Measurements from ENCODE around the gene SLC9B1.
"Not testable (repeated sequence)": the region's sequence is repeated elsewhere in the genome, so short reads cannot be mapped to it uniquely, and the experiment has no call there.

SLC9B1 gene

DNA sequence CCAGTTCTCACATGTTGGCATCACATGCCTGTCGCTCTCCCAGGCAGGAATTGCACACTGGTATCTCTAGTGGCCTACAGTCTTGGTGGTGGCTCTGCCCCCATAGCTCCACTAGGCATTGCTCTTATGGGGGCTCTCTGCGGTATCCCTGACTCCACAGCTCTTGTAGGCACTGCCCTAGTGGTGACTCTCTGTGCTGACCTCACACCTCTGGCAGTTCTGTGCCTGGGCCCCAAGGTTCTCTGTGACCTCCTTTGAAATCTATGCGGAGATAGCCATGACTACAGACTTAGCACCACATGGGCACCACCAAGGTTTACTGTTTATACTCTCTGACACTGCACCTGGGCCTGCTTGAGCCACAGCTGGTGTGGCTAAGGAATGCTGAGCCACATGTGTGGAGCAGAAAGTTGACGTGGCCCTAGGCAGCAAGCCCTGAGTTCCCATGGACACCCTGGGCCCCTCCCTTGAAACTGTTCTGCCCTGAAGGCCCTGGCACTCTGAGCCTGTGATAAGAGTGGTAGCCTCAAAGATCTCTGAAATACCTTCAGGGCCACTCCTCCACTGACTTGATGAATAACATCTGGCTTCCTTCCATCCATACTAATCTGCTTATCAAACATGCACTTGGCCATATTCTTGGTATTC lies 8.0 kb downstream of the SLC9B1 start:
- DNase-seq = no peak

DNA sequence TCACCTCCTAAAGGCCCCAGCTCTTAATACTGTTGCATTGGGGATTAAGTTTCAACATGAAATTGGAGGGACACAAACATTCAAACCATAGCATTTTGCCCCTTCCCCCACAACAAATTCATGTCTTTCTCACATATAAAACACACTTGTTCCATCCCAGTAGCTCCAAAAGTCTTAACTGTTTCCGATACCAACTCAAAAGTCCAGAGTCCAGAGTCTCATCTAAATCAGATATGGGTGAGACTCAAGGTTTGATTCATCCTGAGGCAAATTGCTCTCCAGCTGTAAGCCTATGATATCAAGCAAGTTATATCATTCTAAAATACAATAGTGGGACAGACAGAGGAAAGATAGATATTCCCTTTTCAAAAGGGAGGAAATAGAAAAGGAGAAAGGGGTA lies 8.7 kb downstream of the SLC9B1 start:
- DNase-seq = no peak

DNA sequence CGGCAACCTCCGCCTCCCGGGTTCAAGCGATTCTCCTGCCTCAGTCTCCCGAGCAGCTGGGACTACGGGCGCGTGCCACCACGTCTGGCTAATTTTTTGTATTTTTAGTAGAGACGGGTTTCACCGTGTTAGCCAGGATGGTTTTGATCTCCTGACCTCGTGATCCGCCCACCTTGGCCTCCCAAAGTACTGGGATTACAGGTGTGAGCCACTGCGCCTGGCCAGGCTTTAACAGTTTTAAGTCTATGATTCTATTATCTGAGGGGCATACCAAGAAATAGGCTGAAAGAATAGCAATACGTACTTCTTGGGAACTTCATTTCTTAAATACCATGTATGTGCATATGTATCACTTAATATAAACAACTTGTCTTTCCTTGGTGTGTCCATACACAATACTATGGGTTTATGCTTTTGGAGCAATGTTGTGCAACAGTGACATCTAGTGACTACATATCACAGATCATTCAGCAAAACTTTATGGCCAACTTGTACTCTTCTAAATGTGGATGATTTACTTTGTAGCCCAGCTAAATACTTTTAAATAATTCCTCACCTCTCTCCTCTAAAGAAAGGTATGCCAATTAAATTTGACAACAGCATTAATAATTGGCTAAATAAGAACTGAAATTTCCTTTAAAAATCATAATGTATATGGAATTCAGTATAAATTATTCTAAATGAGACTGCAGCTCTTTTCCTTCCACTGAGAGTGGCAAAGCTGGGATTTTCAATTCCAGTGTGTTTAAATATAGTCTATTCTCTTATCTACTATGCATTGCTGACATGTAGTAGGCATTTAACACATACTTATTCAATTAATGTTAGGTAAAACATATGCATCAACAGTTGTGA lies 10.4 kb downstream of the SLC9B1 start:
- DNase-seq = no peak

DNA sequence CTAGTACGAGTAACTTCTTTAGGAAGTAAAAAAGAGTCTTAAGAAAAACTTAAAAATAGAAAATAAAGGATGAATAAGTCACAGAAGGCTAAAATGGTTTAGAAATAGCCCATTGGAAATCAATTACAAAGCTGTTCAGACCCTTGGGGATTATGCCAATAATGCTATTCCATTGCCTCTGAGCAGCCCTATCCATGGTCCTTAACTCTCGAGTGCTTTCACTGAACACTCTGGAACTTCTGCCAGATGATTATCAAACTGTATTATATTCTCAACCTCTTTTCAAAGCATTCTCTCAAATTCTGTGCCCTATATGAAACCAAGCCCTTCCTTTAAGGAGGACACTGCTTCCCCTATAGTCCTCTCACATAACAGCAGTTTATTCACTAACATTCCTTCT lies 17.0 kb downstream of the SLC9B1 start:
- DNase-seq = no peak

DNA sequence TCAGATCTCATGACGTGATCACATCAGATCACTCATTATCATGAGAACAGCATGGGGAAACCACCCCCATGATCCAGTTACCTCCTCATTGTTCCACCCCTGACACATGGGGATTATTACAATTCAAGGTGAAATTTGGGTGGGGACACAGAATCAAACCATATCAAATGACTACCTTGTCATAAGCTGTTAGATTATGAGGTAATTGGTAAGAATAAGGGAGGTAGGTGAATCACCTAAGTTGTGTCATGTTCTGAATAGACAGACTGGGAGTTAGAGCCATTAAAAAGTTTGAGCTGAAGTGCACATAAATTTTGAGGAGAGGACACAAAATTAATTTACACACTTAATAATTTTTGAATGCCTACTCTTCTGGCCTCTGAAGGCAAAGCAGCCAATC lies 24.7 kb downstream of the SLC9B1 start:
- DNase-seq = no peak

DNA sequence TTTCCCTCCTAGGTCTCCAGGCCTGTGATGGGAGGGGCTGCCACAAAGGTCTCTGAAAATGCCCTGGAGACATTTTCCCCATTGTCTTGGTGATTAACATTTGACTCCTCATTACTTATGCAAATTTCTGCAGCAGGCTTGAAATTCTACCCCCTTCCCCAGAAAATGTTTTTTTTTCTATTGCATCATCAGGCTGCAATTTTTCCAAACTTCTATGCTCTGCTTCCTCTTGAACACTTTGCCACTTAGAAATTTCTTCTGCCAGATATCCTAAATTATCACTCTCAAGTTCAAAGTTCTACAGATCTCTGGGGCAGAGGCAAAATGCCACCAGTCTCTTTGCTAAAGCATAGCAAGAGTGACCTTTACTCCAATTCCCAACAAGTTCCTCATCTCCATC lies 25.5 kb downstream of the SLC9B1 start:
- not testable (repeated sequence) for DNase-seq

DNA sequence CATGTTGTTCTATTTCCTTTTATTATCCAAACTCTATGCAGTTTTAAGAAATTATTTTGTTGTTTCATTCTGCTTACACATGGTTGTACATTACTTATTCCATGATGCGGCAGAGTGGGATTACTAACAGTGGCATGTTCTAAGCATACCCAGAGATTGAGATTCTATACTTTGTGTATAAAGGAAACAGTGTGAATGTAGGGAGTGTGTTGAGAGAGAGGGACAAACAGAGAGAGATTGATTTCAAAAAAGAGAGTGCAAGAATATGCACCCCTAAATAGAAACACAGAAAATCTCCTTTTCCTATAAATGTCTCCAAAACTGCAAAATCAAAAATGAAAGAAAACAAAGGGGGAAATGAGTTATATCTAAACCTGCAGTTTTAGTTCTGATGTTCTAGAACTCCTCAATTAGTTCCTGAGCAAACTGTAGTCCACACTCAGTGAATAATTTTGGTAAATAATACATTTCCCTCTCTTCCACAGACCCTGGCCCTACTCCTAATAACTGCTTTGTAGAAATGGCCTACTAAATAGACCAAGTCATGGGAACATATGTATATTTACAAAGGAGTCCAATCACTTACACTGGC lies 31.0 kb downstream of the SLC9B1 start:
- no peak for DNase-seq

DNA sequence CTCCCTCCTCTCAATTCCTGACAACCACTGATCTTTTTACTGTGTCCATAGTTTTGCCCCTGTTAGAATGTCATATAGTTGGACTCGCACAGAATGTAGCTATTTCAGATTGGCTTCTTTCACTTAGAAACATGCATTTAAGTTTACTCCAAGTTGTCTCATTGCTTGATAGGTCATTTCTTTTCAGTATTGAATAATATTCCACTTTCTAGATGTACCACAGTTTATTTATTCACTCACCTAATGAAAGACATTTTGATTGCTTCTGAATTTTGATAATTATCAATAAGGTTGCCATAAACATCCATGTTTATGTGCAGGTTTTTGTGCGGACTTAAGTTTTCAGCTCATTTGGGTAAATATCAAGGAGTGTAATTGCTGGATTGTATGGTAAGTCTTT lies 38.5 kb downstream of the SLC9B1 start:
- no peak for DNase-seq

DNA sequence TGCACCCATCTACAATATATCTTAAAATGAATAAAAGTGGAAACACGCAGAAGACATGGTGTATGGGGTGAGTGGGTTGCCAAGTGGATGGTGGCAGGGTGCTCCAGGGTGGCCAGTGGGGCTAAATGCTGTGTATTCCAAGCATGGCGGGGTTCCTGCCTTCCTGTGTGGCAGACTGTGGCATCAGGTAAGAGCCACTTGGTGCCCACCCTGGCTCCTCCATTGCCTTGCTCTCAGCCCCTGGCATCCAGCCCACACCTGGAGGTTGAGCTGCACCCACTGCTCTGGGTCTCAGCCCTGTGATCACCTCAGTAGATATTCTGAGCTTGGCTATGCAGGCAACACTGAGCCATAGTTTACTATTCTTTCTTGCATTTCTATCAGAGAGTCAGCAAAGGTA lies 57.7 kb downstream of the SLC9B1 start:
- not testable (repeated sequence) for DNase-seq

DNA sequence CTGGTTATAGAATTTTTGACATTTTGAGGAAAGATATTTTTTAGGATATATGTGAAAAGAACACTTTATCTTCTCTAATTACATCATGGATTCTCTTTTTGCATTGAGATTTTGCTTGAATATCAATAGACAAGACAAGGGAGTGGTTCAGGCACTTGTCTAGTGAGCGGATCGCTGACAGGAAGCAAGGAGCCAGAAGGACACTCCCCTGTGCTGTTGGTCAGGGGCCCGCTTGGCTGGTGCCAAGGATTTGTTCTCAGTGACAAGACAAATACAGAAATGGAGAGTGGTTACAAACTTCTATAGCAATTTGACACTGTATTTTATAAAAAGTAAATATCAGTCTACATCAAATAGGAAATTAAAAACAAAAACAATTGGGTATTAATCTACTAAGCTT lies 60.0 kb downstream of the SLC9B1 start:
- no peak for DNase-seq

DNA sequence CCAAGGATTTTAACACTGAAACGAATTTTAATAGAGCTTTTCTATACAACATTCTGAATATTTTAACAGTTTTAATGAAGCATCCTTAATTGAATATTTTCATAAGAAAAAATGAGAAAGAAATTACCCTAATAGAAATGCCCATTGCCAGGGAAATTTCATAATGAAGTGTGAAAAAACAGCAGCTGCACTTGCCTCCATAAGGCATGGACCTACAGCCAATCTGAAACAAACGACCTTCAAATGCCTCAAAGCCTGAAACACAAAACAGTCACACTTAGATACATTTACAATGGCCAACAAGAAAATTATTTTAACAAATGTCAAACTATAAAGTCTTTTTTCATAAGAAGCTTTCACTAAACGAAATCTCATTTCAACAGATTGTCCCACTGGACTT lies 74.4 kb downstream of the SLC9B1 start:
- no peak for DNase-seq

DNA sequence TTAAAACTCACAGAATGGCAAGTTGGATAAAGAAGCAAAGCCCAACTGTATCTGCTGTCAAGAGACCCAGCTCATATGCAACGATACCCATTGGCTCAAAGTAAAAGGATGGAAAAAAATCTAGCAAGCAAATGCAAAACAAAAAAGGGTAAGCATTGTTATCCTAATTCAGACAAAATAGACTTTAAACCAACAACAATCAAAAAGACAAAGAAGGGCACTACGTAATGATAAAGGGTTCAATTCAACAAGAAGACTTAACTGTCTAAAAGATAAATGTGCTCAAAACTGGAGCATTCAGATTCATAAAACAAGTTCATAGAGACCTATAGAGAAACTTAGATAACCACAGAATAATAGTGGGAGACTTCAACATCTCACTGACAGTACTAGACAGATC lies 81.4 kb downstream of the SLC9B1 start:
- DNase-seq = not testable (repeated sequence)

DNA sequence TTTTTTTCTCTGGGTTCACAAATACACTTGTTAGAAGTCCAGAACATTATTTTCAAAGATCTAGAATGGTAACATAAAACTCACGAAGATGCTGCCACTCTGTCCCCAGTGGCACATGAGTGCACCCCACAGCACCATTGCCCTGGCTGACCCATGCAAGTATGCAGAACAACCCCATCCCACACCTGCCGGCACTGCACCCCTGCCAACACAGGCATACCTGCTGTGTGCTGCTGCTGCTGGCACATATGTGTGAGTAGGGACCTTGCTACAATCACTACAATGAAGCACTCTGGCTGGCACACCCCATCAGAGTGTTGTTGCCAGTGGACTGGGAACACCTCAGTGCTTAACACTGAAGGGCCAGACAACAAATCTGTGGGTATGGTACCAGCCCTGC lies 83.8 kb downstream of the SLC9B1 start:
- DNase-seq = no peak

DNA sequence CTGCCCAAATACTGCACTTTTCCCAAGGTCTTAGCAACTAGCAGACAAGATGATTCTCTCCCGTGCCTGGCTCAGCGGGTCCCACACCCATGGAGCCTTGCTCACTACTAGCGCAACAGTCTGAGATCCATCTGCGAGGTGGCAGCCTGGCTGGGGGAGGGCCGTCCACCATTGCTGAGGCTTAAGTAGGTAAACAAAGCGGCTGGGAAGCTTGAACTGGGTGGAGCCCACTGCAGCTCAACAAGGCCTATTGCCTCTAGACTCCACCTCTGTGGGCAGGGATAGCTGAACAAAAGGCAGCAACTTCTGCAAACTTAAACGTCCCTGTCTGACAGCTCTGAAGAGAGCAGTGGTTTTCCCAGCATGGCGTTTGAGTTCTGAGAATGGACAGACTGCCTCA lies 99.8 kb downstream of the SLC9B1 start:
- not testable (repeated sequence) for DNase-seq

DNA sequence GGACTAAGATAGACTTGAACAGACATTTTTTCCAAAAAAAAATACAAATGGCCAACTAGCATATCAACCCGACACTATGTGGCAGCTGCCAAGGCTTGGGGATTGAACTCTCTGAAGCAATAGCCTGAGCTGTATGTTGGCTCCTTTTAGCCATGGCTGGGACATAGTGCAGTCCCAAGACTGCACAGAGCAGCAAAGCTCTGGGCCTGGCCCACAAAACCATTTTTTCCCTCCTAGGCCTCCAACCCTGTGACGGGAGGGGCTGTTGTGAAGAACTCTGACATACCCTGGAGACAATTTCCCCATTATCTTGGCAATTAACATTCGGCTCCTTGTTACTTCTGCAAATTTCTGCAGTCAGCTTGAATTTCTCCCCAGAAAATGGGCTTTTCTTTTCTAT lies 100.6 kb downstream of the SLC9B1 start:
- no peak for DNase-seq

DNA sequence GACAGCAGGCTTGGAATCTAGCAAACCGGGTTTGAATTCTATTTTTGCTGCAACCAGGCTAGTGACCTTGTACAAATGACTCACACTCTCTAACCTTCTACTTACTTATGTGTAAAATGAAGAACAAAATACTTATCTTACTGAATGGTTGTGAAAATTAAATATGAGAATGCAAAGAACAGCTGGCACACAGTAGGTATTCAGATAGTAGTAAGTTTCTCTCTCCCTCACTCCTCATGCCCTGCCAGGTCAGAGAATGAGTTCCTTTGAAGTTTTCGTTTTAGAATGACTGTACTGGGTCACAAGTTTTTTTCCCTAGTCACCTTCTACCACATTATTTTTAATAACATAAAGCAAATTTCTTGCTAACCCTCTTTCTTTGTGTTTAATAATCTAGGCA lies 117.7 kb downstream of the SLC9B1 start:
- no peak for DNase-seq

DNA sequence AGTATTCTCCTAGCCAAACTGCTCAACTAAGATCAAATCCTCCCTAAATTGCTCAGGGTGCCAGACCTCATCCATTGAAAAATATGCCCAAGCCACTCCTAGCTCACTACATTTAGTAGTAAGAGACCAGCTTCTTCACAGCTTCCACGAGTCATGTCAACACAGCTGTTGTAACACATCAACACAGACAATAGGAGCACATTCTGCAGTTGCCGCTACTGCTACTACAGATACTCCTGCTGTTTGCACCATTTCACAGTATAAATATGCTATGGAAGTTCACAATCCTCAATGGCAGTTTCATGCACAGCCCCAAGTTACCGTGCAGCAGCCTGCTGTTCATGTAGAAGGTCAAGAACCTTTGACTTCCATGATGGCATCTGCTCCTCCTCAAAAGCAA lies 121.9 kb downstream of the SLC9B1 start:
- DNase-seq = not testable (repeated sequence)

DNA sequence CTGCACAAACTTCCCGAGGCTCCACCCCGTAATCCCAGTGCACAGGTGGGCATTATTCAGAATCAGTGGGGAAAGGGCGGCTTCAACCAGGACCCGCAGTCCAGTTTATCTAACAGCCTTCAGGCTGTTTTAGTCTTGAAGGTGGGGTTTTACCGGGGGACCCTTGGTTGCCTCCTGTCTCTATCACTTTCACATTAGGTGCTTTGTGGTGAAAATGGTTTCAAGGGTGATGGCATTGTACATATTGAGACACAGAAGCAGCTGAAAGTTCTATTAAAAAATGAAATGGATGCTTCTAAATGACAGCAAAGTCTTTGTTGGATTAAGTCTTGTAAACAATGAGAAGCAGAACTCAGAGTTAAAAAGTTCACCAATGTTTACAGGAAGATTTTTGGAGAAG lies 123.0 kb downstream of the SLC9B1 start:
- not testable (repeated sequence) for DNase-seq

DNA sequence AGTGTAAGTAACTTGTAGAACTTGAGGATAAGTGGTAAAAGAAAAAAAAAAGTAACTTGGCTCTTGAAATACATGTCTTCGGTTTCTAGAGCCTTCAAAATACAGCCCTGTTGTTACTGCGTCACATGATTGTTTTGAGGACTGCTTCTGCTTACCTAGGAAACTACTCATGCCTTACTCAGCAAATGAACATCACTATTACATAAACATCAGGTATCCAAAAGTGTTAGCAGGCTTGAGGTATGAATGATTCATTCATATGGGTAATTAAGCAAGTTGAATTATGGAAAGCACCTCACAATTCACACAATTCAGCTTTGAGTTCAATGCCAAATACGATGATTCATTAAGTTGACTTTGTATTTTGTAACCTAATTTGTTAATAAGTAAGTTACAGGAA lies 129.6 kb downstream of the SLC9B1 start:
- not testable (repeated sequence) for DNase-seq

DNA sequence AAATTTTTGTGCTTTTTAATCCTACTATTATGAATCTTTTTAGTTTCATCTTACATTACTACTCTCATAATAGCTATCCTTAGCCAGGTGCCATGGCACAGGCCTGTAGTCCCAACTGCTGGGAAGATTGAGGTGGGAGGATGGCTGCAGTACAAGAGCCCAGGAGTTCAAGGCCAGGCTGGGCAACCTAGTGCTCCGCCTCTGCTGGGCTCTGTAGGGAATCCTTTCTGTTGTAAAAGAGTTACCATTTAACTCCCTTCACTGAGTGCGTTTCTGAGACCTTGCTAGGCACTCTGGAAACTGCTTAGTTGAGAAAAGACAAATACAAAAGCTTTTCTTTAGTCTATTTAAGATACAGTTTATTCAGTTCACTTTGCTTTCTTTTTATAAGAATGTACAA lies 130.9 kb downstream of the SLC9B1 start:
- DNase-seq = not testable (repeated sequence)

DNA sequence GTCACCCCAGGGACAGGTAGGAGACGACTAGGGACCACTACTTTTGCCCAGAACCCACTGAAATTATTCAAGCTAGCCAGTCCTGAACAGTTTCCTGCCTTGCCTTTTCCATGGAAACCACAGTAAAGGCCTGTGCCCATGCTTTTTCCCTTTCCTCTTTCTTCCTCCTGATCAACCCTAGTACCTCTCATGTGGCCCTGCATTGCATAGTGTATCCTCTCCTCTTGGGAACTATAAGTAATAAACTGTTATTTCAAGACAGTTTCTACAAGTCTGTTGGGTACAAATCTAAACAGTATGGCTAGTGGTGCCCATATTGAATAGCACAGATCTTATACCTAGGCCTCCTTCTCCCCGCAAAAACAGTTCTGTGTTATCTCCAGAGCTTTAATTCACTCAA lies 136.2 kb downstream of the SLC9B1 start:
- no peak for DNase-seq

DNA sequence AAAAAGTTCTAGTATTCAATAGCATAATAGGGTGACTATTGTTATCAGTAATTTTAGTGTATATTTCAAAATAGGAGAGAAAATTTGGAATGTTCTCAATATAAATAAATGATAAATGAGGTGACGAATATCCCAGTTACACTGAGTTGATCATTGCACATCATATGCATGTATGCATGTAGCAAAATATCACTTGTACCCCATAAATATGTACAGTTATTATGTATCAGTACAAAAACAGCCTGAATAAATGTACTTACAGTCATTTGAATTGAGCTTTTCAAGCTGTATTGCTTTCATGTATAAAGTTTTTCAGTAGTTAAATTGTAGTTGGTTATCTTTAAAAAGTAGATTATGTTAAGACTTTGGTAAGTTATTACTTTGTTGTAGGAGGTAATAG lies 138.2 kb downstream of the SLC9B1 start:
- DNase-seq = no peak

DNA sequence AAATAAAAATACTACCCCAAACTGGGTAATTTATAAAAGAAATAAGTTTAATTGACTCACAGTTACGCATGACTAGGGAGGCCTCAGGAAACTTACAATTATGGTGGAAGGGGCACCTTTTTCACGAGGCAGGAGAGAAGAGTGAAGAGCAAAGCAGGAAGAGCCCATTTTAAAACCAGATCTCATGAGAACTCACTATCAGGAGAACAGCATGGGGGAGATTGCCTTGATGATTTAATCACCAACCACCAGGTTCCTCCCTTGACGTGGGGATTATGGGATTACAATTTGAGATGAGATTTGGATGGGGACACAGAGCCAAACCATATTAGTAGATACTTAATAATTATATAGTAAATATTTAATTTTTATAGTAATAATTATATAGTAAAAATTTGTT lies 140.6 kb downstream of the SLC9B1 start:
- no peak for DNase-seq

DNA sequence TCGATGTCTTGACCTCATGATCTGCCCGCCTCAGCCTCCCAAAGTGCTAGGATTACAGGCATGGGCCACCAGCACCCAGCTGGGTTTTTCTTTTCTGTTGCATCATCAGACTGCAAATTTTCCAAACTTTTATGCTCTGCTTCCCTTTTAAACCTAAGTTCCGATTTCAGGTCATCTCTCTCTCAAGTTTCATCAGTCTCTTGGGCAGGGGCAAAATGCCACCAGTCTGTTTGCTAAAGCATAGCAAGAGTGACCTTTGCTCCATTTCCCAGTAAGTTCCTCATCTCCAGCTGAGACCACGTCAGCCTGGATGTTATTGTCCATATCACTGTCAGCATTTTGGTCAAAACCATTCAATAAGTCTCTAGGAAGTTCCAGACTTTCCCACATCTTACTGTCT lies 141.2 kb downstream of the SLC9B1 start:
- not testable (repeated sequence) for DNase-seq

All from activated CD4-positive, alpha-beta T cell treated with anti-CD3 and anti-CD28 coated beads, Interleukin-2, amount 50 U/mL, for 48 hours (primary cell).